COLO668 (cell line): Measurements from ENCODE around the gene GUCA1C.

Experiments used
- DNase-seq: peaks from one replicate; lab custom pipeline; 2025; ENCODE audit not compliant: unreplicated experiment; lab: John Stamatoyannopoulos, UW

GUCA1C gene

GRCh38 chr3:108953700-108954099, at the start of gene GUCA1C:
Gene GUCA1C, minus strand, starts transcription at chr3:108953879. Its CDS starts 117 bp downstream, at chr3:108953762.
- DNase-seq = no peak

GRCh38 chr3:108998436-108998835, 44.8 kb upstream of the GUCA1C start:
- no peak for DNase-seq

GRCh38 chr3:108985844-108986243, 32.2 kb upstream of the GUCA1C start:
- no peak for DNase-seq

- no peak for DNase-seq
These were observed 29.4 kb upstream of the GUCA1C start for GRCh38 chr3:108983051-108983450.

- no peak for DNase-seq
These were observed 22.4 kb upstream of the GUCA1C start for GRCh38 chr3:108976058-108976457.

GRCh38 chr3:108973019-108973418, 19.3 kb upstream of the GUCA1C start:
- DNase-seq = no peak

- DNase-seq = no peak
These were observed 18.8 kb upstream of the GUCA1C start for GRCh38 chr3:108972482-108972881.

GRCh38 chr3:108970561-108970960, 16.9 kb upstream of the GUCA1C start:
- no peak for DNase-seq

- DNase-seq = no peak
These were observed 13.1 kb upstream of the GUCA1C start for GRCh38 chr3:108966773-108967172.

GRCh38 chr3:108959017-108959416, 5.3 kb upstream of the GUCA1C start:
- DNase-seq = no peak

GRCh38 chr3:108953210-108953609, 469 bp downstream of the GUCA1C start:
- no peak for DNase-seq

- DNase-seq = no peak
These were observed 1.7 kb downstream of the GUCA1C start for GRCh38 chr3:108951820-108952501.

- DNase-seq = no peak
These were observed 5.8 kb downstream of the GUCA1C start for GRCh38 chr3:108947855-108948254.

- no peak for DNase-seq
These were observed 7.1 kb downstream of the GUCA1C start for GRCh38 chr3:108946292-108947285.

- DNase-seq = no peak
These were observed 13.0 kb downstream of the GUCA1C start for GRCh38 chr3:108940568-108941263.

- no peak for DNase-seq
These were observed 13.5 kb downstream of the GUCA1C start for GRCh38 chr3:108940166-108940565.

GRCh38 chr3:108936924-108937689, 16.6 kb downstream of the GUCA1C start:
- DNase-seq = no peak

GRCh38 chr3:108931035-108931434, 22.6 kb downstream of the GUCA1C start:
- no peak for DNase-seq

GRCh38 chr3:108918866-108919265, 34.8 kb downstream of the GUCA1C start:
- DNase-seq = no peak

GRCh38 chr3:108914774-108915641, 38.7 kb downstream of the GUCA1C start:
- DNase-seq = peak; percentile 28
